Stimulated activated CD4-positive, alpha-beta T cell treated with anti-CD3 and anti-CD28 coated beads, Interleukin-4, amount 100 ng/mL, for 4 hours (primary cell): ENCODE data around the gene CACNB2.

Experiments used
- DNase-seq, 2 experiments: peaks; one replicate each; pipeline ENCODE4 v3.0.0-alpha.2; 2020

CACNB2 gene

DNA sequence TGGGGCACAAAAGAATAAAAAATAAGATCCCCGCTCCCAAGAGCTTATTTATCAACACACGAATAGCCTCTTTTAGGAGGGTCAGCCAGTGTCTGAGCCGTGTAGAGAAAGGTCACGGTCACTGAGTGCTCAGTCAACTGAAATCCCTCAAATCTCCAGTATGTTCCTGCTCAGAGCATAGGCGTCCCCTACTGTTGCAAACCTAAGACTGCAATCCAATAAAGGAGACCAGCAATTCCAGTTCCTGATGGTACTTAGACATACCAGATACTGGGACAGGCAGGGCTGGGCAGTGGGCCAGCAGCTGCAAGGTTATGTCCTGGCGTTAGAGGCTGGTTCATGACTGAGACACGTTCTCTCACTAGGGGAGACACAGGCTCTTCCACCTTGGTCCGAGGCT is 93.6 kb downstream of the CACNB2 start:
- no peak for DNase-seq

DNA sequence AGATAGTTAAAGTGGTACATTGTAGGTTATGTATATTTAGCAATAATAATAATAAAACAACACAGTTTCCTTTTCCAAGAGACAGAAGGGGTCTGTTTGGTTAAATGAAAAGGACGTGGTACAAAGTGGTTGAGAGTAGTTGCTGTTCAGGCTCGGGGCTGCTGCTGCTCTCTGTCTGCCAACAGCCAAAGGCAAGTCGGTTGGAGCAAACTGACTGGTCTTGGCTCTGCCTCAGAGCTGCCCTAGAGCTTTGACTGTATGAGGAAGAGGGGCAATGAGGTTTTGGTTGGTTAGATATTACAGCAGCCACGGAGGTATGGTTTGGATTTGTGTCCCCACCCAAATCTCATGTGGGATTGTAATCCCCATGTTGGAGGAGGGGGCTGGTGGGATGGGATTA is 95.3 kb downstream of the CACNB2 start:
- no peak for DNase-seq

DNA sequence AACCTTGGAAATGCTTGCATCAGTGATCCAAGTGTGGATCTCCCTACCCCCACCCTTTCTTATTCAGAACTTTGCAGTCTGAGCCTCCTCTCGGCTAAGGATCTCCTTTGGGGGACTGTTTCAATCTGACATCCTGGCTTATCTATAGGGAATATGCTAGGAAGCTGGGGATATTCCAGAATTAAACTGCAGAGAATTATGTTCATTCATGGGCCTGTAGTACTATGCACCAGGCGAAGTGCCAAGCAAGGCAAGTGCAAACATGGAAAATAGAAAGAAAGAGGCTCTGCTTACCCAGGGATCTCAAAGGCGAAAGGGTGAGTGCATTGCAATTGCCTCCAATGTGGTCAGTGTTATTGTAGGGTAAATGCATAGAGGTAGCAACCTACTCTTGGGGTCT is 96.5 kb downstream of the CACNB2 start:
- DNase-seq: no peak

DNA sequence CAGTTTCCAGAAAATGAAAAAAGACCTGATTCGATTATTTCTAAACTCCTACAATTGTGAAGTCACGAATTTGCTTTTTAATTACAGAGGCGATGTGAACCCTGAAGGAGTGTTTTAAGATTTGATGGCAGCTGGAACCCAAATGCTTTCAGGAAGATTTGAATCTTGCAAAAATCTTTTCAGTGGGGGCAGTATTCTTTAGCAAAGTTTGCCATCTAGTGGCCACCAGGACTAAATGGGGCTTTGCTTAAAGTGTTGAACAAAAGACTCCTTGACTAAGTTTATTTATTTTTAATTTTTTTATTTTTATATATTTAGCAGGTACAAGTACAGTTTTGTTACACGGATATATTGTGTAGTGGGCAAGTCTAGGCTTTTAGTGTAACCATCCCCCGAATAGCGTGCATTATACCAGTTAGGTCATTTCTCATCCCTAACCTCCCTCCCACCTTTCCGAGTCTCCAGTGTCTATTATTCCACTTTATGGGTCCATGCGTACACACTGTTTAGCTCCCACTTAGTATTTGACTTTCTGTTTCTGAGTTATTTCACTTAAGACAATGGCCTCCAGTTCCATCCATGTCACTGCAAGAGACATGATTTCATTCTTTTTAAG is 98.8 kb downstream of the CACNB2 start:
- no peak for DNase-seq

DNA sequence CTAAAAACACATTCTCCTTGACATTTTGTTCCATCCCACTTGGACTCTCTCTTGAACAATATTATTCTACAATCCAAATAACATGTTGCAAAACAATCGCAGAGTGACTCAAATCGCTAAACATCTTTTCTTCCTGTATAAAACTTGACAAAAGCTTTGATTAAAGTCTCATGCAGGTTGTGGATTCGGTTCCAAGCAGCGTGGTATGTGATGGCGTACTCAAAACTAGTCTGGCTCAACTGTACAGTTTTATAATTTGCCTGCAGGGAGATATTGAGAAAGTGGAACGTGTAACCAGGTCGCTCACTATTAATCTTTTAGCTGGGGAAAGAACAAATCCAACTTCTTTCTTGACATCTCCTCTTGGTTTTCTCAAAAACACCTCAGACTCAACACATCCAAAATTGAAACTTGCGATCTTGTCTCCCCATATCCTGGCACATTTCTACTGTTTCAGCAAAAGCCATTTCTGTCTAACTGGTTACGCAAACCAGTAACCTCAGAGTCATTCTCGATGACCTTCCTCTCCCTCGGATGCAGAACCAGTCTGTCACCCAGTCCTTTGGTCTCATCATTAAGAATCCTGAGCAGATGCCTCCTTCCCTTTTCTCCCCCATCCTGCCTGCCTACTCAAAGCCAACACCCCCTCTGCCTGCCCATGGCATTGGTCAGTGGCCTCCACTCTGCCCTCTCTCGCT is 100.1 kb downstream of the CACNB2 start:
- no peak for DNase-seq

DNA sequence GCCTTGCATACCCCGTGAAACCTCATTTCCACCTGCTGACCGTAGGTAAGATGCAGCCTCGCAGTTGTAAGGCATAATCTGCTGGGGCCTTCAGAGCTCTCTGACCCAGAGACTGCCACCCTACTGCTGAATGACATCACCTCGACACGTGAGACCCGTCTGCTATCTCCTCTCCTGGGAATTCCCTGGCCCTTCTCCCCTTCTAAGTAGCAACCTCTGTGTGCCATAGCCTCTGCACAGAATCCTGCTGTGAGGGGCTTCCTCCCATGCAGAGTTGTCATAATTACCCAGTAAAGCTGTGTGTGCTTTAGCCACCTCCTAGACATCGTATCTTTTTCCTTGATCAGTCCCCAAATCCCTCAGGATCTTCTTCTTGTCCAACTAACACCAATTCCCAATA is 106.7 kb downstream of the CACNB2 start:
- no peak for DNase-seq

DNA sequence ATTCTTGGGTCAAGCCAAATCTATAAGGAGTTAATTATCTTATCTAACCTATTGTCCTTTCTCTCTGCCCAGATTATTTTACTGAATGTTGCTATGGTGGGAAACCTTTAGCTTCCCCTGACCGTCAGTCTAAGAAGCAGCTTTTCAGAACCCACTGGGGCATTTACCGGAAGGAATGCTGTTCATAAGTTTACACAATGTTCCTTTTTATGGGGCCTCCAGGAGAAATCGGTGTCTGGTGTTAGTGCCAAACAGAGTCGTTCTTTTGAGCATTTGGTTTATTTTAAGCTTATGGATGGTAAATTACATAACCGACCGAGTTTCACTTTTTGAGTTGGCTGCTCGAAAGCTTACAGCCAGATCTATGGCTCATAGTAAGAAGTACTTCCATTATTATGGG is 111.9 kb downstream of the CACNB2 start:
- no peak for DNase-seq

DNA sequence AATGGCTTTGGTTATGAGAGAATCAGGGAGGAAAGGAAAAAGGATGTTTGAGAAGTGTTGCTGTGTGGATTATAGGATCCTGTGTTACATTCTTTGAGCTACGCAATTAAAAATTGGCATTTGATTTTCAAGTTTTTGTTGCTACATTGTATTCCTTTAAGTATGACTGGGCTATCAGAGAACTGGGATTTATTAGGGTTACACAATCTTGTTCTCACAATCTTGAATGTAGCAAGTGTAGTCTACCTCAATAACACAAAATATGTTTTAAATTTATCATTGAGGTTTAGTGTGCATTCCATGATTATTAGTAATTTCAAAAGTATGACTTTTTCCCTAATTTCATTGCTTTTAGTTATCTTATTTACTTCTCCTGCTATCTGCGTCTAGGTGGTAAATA is 113.9 kb downstream of the CACNB2 start:
- DNase-seq: no peak

DNA sequence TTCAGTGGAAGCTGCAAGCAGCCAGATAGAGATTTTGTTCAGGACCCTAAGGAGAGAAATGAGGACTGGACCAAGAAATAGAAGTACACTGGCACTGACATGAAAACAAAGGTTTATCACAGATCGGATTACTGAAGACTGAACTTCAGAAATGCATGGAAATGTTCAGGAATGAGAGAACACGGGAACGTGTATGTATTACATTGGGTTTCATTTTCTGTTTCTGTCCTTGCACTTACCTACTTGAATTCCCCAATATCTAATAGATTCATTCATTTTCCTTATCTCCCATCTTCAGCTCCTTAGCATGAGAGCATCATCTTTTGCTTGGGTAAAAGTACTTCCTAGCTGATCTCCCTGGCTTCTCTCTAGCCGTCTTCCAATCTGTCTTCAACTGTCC is 114.5 kb downstream of the CACNB2 start:
- no peak for DNase-seq

DNA sequence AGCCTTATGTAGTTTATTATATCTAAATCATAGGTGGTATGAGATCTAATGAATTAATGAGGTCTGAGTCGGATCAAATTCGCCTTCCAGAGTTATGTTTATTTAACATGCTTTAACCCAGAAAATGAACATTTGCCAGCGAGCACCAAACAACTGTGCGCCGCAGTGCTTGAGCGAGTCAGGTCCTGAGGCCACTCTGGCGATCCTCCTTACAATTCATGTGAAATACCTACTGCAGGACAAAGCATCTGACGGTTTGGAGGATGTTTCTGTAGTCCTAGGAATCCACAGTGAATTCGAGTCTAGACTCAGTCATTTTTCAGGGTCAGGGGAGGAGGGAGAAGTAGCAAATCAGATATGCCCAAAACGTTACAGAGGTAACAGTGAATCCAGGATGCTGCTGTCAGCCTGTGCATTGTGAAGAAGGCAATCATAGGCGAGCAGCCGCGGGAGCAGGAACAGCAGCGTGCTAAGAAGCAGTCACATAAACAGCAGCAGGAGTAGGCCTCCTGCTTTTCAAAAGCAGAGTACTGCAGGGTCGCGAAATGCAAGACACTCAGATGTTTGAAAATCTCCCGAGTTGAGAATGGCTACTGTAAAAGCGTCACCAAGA is 120.2 kb downstream of the CACNB2 start:
- DNase-seq: no peak

DNA sequence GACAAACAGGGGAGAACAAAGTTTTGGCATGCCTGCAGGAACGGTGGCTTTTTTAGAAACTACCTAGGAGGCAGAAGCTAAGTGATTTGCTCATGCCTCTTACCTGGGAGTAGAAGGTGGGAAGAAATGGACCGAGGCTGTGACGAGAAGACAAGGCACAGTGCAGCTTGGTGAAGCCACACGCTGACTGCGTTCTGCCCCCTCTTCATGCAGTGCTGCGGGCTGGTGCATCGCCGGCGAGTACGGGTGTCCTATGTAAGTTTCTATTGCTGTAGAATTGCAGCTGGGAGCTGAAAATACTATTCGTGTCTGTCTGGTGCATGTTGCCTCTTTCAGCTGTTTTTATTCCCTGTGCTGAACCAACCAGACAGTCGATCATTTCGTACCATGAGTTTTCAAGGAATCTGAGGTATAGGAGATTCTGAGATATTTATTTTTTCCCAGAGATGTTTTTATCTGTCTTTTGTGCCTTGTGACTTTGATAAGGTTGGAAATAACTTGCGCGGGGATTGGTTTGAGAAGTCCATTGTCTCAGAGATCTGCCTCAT is 120.9 kb downstream of the CACNB2 start:
- DNase-seq: no peak

DNA sequence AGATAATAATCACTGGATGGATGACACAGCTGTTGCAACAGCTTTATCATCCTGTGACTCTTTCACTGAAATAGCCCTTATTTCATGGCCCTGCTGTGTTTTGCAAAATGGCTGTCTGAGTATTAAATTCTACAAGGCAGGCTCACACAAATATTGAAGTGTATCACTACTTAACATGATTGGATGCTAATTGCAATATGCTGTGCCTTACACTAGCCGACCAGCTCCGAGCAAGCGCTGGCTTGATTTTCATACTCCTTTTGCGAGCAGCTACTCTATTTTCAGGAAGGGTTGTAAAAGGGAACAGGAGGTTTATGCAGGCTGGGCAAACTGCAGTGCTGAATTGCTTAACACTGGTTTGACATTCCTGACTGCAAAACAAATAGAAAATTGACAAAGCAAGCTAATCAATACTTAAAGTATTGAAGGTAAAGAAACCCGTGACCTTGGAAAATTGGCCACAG is 121.6 kb downstream of the CACNB2 start:
- no peak for DNase-seq

DNA sequence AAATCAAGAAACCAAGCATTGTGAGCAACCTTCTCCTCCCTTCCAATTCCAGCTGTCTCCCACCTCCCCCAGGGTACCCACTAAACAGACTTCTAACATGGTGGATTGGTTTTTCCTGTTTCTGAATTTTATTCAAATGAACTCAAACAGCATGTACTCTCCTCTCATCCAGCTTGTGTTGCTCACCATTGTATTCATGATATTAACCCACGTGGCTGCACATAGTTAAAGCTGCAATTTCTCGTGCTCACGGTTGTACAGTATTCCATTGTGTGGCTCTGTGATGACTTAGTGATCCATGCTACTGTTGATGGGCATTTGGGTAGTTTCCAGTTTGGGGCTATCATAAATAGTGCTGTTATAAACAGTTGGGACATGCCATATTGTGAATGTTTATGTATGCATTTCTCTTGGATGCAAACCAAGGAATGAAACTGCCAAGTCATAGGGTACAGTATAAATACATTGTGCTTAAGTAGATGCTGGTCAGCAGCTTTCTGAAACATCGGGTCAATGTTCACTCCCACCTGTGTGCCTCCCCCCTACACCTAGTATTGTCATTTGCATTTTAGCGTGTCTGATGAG is 124.3 kb downstream of the CACNB2 start:
- DNase-seq: no peak

DNA sequence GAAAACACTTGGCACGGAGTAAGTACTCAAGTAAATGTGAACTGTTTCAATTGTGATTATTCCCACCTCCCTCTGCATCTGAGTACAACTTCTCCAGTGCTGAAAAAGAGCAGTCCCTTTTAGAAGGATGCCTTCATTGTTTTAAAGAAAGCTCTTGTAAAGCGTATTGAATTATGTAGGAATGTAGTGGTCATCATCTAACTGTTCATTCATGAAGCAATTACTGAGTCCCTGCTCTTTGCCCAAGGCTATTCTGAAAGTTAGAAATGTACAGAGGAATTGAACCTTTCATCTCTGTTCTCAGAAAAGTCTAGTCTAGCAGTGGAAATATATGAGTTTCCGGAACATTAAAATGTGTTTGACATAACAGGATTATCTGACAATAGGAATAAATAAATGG is 127.8 kb downstream of the CACNB2 start:
- no peak for DNase-seq

DNA sequence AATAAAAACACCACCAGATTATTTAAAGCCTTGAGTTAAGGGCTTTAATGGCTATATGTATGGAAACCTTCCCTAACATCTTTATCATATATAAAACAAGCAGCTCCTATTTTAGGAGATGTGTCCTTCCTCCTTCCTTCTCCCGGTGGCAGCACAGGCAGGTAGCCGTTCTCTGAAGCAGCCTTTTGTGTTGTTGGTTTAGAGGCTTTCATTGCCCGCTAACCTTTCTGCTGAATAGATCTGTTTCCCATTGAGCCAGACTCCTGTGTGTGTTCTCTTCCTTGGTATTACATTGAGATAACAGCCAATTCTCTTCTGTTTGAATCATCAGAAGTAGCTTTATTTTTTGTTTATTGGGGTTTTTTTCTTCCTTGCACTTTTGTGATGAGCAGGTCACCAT is 131.3 kb downstream of the CACNB2 start:
- DNase-seq: no peak

DNA sequence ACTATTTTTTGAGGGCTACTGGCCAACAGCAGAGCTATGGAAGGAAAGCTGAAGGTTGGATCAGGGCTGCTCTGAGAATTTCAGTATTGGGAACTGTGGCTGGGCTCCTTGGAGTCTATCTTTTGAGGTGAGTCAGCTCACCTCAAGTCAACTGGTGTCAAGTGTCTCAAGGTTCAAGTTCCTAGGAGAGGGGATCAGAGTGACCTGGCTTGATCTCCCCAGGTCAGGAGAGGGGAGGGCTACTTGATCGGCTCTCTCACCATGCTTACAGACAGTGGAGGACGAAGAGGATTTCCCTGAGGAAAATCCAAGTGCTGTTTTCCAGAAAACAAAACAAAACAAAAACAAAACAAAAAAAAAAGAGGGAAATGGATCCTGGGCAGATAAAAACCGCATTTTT is 132.8 kb downstream of the CACNB2 start:
- DNase-seq: no peak

DNA sequence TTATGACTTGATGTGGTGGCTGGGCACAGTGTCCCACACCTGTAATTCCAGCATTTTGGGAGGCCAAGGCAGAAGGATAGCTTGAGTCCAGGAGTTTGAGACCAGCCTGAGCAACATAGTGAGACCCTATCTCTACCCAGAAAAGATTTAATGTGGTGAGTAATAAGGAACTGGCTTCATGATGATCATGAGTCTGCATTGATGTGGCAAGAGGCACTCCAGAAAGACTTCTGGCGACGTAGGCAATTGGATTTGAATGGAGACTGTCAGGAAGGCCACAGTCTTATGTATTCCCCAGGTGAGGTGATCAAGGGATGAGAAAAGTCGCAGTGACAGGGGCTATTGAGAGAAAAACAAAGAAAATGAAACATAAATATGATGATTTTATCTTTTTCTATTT is 138.0 kb downstream of the CACNB2 start:
- DNase-seq: no peak

DNA sequence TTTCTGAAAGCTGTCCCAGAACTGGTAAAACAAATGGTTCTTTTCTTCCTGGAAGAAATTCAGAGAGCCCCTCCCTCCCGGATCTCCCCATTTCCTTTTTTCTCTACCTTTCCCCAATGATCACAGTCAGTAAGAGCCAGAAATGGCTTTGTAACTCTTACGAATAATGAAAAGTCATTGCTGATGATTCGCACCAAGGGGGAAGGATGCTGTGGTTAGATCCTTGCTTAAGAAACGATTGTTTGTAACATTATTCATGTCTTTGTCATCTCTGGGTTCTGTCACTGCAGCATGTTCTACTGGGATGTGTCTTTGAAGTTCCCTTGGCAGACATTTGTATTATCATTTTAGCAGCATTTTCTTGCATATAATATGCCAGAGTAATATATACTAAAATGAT is 138.9 kb downstream of the CACNB2 start:
- no peak for DNase-seq

DNA sequence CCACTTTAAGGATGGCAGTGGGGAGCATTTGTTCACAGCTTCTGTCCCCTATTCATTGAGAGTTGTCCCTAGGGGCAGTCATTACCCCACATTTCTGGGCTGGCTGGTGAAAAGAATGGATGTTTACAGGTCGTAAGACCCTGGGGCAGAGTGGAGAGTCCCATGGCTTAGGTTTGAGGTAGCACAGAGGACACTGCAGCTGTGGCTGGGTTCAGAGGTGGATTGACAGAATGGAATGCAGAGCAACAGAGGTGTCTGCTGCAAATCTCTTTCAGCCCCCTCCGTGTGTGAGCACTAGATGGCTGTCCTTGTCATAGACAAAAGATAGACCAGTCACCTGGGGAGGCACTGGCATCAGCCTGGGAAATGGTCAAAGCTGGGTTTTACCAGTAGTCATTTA is 141.9 kb downstream of the CACNB2 start:
- DNase-seq: no peak

DNA sequence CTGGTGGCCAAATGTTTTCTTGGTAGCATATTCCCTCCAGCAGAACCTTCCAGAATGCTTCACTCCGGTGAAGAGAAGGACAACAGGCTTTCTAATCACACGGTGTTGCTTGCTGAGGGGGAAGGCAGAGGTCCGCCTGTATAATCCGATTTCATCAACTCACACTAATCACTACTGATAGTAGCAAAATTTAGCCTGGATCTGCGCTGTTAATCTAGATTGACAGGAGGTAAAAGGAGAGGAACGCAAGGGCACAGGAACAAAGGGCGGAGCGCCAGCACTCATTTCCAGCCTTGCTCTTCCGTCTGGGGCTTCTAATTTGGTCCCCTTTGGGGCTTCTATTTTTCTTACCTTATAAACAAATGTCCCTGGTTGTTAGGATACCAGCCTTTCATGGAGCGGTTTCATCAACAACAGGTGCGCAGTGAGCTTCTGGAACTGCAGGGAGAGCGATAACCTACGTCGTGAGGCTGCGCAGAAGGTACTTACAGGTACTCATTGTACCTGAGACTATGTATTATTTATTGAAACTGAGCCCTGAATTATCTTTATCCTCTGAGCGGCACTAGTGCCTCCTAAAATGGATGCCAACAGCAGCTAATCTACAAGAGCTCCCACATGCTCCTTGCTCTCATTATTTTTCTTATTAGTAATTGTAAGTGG is 150.6 kb downstream of the CACNB2 start:
- DNase-seq: no peak

DNA sequence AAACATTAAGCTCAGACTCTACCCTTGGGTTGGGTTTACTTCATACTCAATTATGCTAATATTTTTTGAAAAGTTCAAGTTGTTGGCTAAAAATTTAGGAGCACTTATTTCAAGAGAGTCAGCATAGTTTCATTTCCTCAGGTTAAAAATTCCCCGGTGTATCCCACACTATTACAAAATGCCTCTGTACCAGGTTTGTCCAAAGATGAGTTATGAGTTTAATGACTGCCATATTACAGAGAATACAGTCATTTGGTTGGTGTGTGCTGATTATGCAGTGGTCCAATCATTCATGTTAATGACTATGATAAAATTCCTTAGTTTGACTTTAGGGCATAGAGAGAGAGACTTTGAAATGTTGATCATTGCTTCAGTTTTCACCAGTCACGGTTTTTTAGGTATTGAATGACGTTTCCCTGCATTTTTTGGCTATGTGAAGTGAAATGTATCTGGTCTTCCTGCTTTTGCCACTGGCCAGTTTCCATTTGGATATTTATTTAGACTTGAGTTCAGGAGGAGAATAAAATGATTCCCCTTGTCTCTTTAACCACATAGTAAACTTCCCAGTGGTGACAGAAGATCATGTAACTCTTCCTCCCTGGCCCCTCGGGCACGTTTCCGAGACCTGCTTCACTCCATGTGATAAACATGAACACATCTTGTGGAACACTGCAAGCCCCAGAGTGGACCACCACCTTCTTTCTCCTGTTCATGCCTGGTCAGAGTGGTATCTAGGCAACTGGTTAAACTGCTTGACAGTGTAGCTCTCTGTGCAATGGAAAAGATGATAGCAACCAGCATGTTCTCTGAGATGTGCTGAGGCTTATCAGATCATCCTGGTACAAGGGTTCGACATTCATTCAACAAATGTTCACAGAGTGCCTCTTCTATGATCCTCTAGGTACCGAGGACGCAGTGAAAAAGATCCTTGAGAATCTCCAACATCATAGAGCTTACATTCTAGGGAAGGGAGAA is 153.6 kb downstream of the CACNB2 start:
- no peak for DNase-seq

DNA sequence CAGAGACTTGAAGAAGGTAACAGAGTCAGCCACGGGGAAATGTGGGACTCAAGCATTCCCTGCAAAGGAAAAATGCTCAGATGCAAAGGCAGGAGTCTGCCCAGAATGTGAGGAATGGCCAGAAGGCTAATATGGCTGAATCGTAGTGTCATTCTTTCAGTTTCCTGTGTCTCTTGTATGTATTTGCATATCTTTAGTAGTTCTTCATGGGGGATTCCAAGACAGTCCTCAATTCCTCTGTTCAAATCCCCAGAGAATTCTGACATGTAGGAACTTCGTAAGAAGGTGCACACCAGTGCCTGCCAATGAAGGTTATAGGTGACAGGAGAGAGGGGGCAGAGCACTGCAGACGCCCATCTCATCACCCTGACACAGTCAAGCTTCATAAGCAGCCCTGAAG is 154.4 kb downstream of the CACNB2 start:
- no peak for DNase-seq
